ENCODE measurements around the gene MAPK14.
A peak's percentile ranks its signal among the peaks of the same experiment; 100 is the strongest.

The MAPK14 gene

DNA sequence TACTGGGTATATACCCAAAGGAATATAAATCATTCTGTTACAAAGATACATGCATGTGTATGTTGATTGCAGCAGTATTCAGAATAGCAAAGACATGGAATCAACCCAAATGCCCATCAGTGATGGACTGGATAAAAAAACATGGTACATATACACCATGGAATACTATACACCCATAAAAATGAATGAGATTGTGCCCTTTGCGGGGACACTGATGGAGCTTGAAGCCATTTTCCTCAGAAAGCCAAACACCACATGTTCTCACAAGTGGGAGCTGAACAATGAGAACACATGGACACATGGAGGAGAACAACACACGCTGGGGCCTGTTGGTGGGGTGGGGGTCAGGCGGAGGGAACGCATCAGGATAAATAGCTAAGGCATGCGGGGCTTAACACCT, 61.4 kb downstream of the MAPK14 start:
- H3K27ac ChIP-seq (ENCODE audit: low read depth, low read length, poor library complexity, severe bottlenecking), result no peak overlapping the region
- no peak for TF ChIP-seq CTCF (IDR thresholded peaks at IDR 0.05; ENCODE audit: low read length)
- TF ChIP-seq EZH2 (IDR thresholded peaks at IDR 0.05; ENCODE audit: borderline replicate concordance, low read length), result no peak
- H3K9me2 ChIP-seq (ENCODE audit: low read depth, low read length), result no peaks in the 10 kb centered on the region
- no peak overlapping the region for H3K9ac ChIP-seq (ENCODE audit: low read length)
- no peak overlapping the region for H2AFZ ChIP-seq (ENCODE audit: low read length)
- H3F3A ChIP-seq (ENCODE audit: insufficient read depth, low read length), result no peaks in the 10 kb centered on the region
- H3K4me1 ChIP-seq (ENCODE audit: insufficient read depth, low read length, severe bottlenecking), result no peaks in the 10 kb centered on the region
- H3K9me3 ChIP-seq (ENCODE audit: low read length), result no peaks in the 10 kb centered on the region
- peaks cover 21% of the 10 kb centered on the region for H3K36me3 ChIP-seq (ENCODE audit: insufficient read depth, low read length)
- H3K4me2 ChIP-seq (ENCODE audit: low read length), result no peak overlapping the region
- no peaks in the 10 kb centered on the region for H3K79me2 ChIP-seq (ENCODE audit: insufficient read depth, low read length)
- no peak overlapping the region for H3K4me3 ChIP-seq (ENCODE audit: low read depth, low read length, poor library complexity, severe bottlenecking)
- no peaks in the 10 kb centered on the region for H3K27me3 ChIP-seq (ENCODE audit: insufficient read depth, low read length)
- no peaks in the 10 kb centered on the region for H4K20me1 ChIP-seq (ENCODE audit: insufficient read depth, low read length)

DNA sequence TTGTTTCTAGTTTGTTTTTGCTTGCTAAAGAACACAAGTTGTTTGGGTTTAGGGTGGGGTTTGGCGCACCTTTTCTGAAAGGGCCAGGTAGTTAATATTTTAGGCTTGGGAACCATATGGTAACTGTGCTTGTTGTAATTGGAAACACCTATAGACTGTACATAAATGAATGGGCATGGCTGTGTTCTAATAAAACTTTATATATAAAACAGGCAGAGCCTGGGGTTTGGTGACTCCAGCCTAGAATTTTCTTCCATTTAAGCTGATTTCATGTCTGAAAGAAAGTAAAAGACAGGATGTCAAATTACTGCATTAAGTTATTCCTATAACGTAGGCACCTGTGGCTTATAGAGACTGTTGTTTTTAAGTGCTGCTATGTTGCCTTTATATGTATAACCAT, 66.6 kb downstream of the MAPK14 start:
- Histone ChIP-seq H3K4me1 (ENCODE audit: insufficient read depth, low read length, severe bottlenecking) (peaks cover 12% of the 10 kb centered on the region), H3F3A (ENCODE audit: insufficient read depth, low read length) (no peaks in the 10 kb centered on the region), H3K27me3 (ENCODE audit: insufficient read depth, low read length) (no peaks in the 10 kb centered on the region), H3K9me3 (ENCODE audit: low read length) (no peaks in the 10 kb centered on the region), H3K27ac (ENCODE audit: low read depth, low read length, poor library complexity, severe bottlenecking) (peak overlapping the region; percentile 17), H2AFZ (ENCODE audit: low read length) (no peak overlapping the region), H3K4me2 (ENCODE audit: low read length) (no peak overlapping the region), H3K79me2 (ENCODE audit: insufficient read depth, low read length) (no peaks in the 10 kb centered on the region), H4K20me1 (ENCODE audit: insufficient read depth, low read length) (no peaks in the 10 kb centered on the region), H3K4me3 (ENCODE audit: low read depth, low read length, poor library complexity, severe bottlenecking) (no peak overlapping the region), H3K9ac (ENCODE audit: low read length) (no peak overlapping the region), H3K9me2 (ENCODE audit: low read depth, low read length) (no peaks in the 10 kb centered on the region), H3K36me3 (ENCODE audit: insufficient read depth, low read length) (peaks cover 23% of the 10 kb centered on the region; the same call in 1 of the 2 replicates)
- TF ChIP-seq CTCF (IDR thresholded peaks at IDR 0.05; ENCODE audit: low read length) (no peak), EZH2 (IDR thresholded peaks at IDR 0.05; ENCODE audit: borderline replicate concordance, low read length) (no peak)

GRCh38 chr6:36094753-36095496, 67.3 kb downstream of the MAPK14 start:
- peak overlapping the region; percentile 17 for H3K27ac ChIP-seq (ENCODE audit: low read depth, low read length, poor library complexity, severe bottlenecking)
- peaks cover 23% of the 10 kb centered on the region; the same call in 1 of the 2 replicates for H3K36me3 ChIP-seq (ENCODE audit: insufficient read depth, low read length)
- H3K9me3 ChIP-seq (ENCODE audit: low read length), result no peaks in the 10 kb centered on the region
- no peaks in the 10 kb centered on the region for H4K20me1 ChIP-seq (ENCODE audit: insufficient read depth, low read length)
- peaks cover 17% of the 10 kb centered on the region for H3K4me1 ChIP-seq (ENCODE audit: insufficient read depth, low read length, severe bottlenecking)
- peak overlapping the region; percentile 20; the same call in 1 of the 2 replicates for H3K4me2 ChIP-seq (ENCODE audit: low read length)
- no peak overlapping the region for H3K4me3 ChIP-seq (ENCODE audit: low read depth, low read length, poor library complexity, severe bottlenecking)
- H3K27me3 ChIP-seq (ENCODE audit: insufficient read depth, low read length), result no peaks in the 10 kb centered on the region
- no peak for TF ChIP-seq EZH2 (IDR thresholded peaks at IDR 0.05; ENCODE audit: borderline replicate concordance, low read length)
- TF ChIP-seq CTCF (IDR thresholded peaks at IDR 0.05; ENCODE audit: low read length), result peak; percentile 96
- no peak overlapping the region; the same call in 1 of the 2 replicates for H2AFZ ChIP-seq (ENCODE audit: low read length)
- no peaks in the 10 kb centered on the region for H3F3A ChIP-seq (ENCODE audit: insufficient read depth, low read length)
- peak overlapping the region; percentile 28; the same call in 1 of the 2 replicates for H3K9ac ChIP-seq (ENCODE audit: low read length)
- H3K9me2 ChIP-seq (ENCODE audit: low read depth, low read length), result no peaks in the 10 kb centered on the region
- H3K79me2 ChIP-seq (ENCODE audit: insufficient read depth, low read length), result no peaks in the 10 kb centered on the region
